Duodenal mucosa (tissue), 2 donors: ENCODE results near the gene USP28.

Experiments used
- H3K27ac ChIP-seq: one replicate; pipeline ENCODE4 v1.7.0; 2013; ENCODE audit warnings: low read depth, low read length
- H3K27me3 ChIP-seq, 2 donors: one replicate each; pipeline ENCODE4 v1.7.0; 2013; ENCODE audit warnings: low read length in 2 of 2, control low read depth in 1 of 2; ENCODE audit not compliant: insufficient read depth in 2 of 2, control insufficient read depth in 1 of 2
- H3K36me3 ChIP-seq, 2 donors: one replicate each; pipeline ENCODE4 v1.7.0; 2013; ENCODE audit warnings: low read length in 2 of 2, control low read depth in 1 of 2; ENCODE audit not compliant: insufficient read depth in 2 of 2, control insufficient read depth in 1 of 2
- H3K4me1 ChIP-seq, 2 donors: one replicate each; pipeline ENCODE4 v1.7.0; 2013; ENCODE audit warnings: low read length in 2 of 2, control low read depth in 1 of 2; ENCODE audit not compliant: insufficient read depth in 2 of 2, control insufficient read depth in 1 of 2
- H3K4me3 ChIP-seq, 2 donors: one replicate each; pipeline ENCODE4 v1.7.0; 2013; ENCODE audit warnings: low read length in 2 of 2, low read depth in 1 of 2
- H3K9ac ChIP-seq, 2 donors: one replicate each; pipeline ENCODE4 v1.7.0; 2013; ENCODE audit warnings: low read length in 2 of 2, low read depth in 1 of 2
- H3K9me3 ChIP-seq, 2 donors: one replicate each; pipeline ENCODE4 v1.7.0; 2013; ENCODE audit warnings: low read length in 2 of 2, control low read depth in 1 of 2; ENCODE audit not compliant: control insufficient read depth in 1 of 2

Gene USP28

DNA sequence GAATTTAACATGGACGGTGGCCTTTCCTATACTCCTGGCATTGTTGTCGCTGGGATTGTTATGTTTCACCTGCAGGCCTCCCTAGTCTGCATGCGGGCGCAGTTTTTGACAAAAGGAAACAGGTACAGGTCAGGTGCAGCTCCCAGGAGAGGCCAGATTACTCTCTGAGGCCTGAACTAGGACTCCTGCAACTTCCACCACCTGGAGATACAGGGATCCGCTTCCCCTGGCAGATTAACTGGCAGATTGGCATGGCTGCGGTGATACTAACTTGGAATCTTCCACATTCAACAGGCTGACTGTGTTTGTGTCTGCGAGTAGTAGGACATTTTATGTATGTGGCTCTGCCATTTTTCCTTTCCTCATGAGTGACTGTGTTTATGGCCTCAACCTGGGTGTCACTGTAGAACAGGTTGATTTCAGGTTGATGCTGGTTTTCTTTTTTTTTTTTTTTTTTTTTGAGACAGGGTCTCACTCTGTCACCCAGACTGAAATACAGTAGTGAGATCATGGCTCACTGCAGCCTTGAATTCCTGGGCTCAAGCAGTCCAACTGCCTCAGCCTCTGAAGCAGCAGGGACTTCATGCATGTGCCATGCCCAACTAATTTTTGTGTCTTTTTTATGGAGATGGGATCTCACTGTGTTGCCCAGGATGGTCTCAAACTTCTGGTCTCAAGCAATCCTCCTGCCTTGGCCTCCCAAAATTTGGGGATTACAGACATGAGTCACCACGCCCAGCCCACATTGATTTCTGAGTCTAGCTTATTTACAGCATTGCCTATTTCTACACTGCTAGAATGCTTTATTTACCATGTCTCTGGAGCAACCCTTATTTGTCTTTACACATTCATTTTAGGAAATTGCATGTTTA lies 1.7 kb upstream of the USP28 start:
- Histone ChIP-seq H3K27me3 (no peaks in the 10 kb centered on the region), H3K9ac (no peak overlapping the region), H3K4me1 (peaks cover 15 to 17% of the 10 kb centered on the region in 2 donors), H3K9me3 (no peaks in the 10 kb centered on the region), H3K36me3 (no peaks in the 10 kb centered on the region), H3K4me3 (peak overlapping the region in 1 of 2 donors; percentile 90), H3K27ac (no peak overlapping the region)

DNA sequence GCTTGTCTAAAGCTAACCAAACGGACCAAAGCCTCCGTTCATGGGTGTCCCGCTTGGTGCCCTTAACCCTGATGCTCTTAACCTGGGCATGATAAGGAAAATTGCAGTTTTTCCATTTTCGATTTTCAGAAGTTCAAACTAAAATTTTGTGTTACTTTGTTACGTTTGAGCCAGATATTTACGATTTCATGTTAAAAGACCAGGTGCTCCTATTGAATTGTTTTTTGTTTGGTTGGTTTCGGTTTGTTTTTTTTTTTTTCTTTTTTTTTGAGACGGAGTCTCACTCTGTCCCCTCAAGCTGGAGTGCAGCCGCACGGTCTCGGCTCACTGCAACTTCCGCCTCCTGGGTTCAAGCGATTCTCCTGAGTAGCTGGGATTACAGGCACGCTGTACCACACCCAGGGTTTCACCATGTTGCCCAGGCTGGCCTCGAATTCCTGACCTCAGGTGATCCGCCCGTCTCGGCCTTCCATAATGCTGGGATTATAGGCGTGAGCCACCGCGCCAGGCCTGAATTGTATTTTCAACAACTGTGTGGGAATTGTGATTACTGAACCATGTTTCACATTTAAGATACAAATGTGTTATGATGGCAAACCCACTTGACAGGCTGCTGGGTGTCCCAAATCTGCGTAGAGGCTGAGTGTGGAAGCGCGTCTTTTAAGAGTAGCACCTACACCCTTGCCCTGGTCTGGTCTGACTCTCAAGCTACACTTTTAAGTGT lies 864 bp upstream of the USP28 start:
- H3K4me1 ChIP-seq: peaks cover 15 to 17% of the 10 kb centered on the region in 2 donors
- no peaks in the 10 kb centered on the region for H3K9me3 ChIP-seq
- H3K27me3 ChIP-seq: no peaks in the 10 kb centered on the region
- H3K36me3 ChIP-seq: no peaks in the 10 kb centered on the region
- H3K27ac ChIP-seq: peak overlapping the region; percentile 92
- peak overlapping the region; percentile 86 to 89 for H3K9ac ChIP-seq
- H3K4me3 ChIP-seq: peak overlapping the region; percentile 90 to 95

- H3K27ac ChIP-seq: no peak overlapping the region
- no peaks in the 10 kb centered on the region for H3K36me3 ChIP-seq
- no peaks in the 10 kb centered on the region for H3K27me3 ChIP-seq
- peak overlapping the region; percentile 76 to 85 for H3K9ac ChIP-seq
- peaks cover 15 to 17% of the 10 kb centered on the region in 2 donors for H3K4me1 ChIP-seq
- peak overlapping the region; percentile 84 to 90 for H3K4me3 ChIP-seq
- no peaks in the 10 kb centered on the region for H3K9me3 ChIP-seq
These were observed 665 bp downstream of the USP28 start for GRCh38 chr11:113874581-113875233.

DNA sequence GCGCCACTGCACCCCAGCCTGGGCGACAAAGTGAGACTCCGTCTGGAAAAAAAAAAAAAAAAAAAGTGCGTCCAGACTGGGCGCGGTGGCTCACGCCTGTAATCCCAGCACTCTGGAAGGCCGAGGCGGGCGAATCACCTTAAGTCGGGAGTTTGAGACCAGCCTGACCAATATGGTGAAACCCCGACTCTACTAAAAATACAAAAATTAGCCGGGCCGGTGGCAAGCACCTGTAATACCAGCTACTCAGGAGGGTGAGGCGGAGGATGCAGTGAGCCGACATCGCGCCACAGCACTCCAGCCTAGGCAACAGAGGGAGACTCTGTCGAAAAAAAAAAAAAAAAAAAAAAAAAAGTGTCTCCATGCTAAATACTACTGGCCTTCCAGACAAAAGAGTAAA lies 1.3 kb downstream of the USP28 start:
- H3K27ac ChIP-seq: no peak overlapping the region
- no peaks in the 10 kb centered on the region for H3K27me3 ChIP-seq
- H3K9ac ChIP-seq: peak overlapping the region in 1 of 2 donors; percentile 76
- no peaks in the 10 kb centered on the region for H3K36me3 ChIP-seq
- peaks cover 15 to 17% of the 10 kb centered on the region in 2 donors for H3K4me1 ChIP-seq
- peak overlapping the region; percentile 84 to 90 for H3K4me3 ChIP-seq
- no peaks in the 10 kb centered on the region for H3K9me3 ChIP-seq

DNA sequence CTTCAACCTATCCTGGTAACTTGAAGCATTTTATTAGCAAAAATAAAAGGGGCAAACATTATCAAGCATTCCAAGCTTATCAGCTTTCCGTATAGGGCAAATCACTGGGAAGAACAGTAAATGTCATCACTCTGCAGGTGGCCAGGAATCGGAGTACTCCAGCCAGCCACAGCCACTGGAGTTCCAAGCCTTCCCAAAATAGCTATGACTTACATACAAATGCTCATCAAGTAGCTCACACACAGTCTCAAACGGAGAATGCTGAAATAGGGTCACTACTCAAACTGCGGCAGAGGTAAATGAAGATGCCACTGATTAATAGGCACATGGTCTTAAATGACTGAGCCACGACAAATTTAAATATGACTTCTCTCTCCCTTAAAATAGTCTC lies 2.1 kb downstream of the USP28 start:
- no peaks in the 10 kb centered on the region for H3K36me3 ChIP-seq
- H3K27ac ChIP-seq: no peak overlapping the region
- H3K9me3 ChIP-seq: no peaks in the 10 kb centered on the region
- peak overlapping the region in 1 of 2 donors; percentile 45 for H3K4me3 ChIP-seq
- H3K27me3 ChIP-seq: no peaks in the 10 kb centered on the region
- H3K9ac ChIP-seq: no peak overlapping the region
- peaks cover 15 to 17% of the 10 kb centered on the region in 2 donors for H3K4me1 ChIP-seq

DNA sequence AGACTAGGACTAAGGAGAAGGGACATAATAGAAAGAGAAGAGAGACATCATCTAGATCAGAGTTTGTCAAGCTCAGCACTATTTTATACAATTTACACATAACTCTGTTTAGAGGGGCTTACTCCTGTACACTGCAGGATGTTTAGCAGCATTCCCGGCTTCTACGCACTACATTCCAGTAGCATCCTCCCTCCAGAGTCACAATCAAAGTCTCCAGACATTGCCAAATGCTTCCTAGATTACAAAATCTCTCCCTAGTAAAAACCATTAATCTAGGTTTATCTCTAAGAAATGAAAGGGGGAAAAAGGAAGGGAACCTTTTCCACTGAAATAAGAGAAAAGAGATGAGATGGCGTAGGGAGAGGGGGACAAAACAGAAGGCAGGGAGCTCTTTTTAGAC lies 4.0 kb downstream of the USP28 start:
- Histone ChIP-seq H3K27me3 (no peaks in the 10 kb centered on the region), H3K36me3 (no peaks in the 10 kb centered on the region), H3K9ac (no peak overlapping the region), H3K4me1 (peaks cover 15% of the 10 kb centered on the region in 2 donors), H3K27ac (no peak overlapping the region), H3K9me3 (no peaks in the 10 kb centered on the region), H3K4me3 (no peak overlapping the region)

DNA sequence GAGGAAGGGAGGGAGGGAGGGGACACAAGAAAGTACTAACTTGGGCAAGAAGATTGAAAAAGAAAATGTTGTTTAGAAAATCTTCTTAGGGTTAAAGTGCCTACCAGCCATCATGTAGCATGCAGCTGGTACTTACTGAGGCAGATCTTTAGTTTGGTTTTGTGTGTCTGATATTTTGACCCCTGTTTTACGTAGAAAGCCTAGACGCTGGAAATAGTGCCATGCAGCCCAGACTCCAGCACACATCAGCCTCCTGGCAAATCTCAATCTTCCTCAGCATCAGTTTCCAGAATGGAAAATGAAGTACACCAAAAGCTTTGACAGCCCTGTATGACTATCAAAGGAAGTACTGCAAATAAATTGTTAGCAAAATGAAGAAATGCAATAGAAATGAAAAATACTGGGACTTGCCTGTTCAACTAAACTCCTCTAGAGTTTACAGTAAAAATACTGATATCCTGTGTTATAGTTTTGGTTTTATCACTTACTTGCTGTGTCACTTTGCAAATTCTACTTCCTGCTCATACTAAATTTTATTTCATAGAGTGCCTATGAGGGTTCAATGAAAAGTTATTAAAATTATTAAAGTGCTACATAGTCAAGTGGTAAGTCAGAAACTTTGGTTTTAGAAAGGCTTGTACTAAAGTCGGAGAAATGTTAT lies 7.4 kb downstream of the USP28 start:
- Histone ChIP-seq H3K36me3 (no peaks in the 10 kb centered on the region), H3K27ac (no peak overlapping the region), H3K4me3 (no peak overlapping the region), H3K4me1 (peaks cover 1 to 5% of the 10 kb centered on the region in 2 donors), H3K27me3 (no peaks in the 10 kb centered on the region), H3K9me3 (no peaks in the 10 kb centered on the region), H3K9ac (no peak overlapping the region)

- Histone ChIP-seq H3K4me1 (no peaks in the 10 kb centered on the region), H3K36me3 (no peaks in the 10 kb centered on the region), H3K27me3 (no peaks in the 10 kb centered on the region), H3K9me3 (no peaks in the 10 kb centered on the region), H3K4me3 (no peak overlapping the region), H3K9ac (no peak overlapping the region), H3K27ac (no peak overlapping the region)
These were observed 9.5 kb downstream of the USP28 start for GRCh38 chr11:113865873-113866272.

DNA sequence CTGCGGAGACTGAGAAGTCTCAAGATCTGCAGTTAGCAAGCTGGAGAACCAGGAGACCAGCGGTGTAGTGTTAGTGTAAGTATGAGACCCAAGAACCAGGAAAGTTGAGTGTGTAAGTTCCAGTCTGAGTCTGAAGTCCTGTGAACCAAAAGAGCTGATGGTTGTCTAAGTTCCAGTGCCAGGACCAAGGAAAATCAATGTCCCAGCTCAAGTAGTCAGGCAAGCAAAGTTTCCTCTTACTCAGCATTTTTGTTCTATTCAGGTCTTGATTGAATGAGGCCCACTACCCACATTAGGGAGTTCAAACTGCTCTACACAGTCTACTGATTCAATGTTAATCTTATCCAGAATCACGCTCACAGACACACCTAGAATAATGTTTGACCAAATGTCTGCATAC lies 11.0 kb downstream of the USP28 start:
- Histone ChIP-seq H3K9ac (no peak overlapping the region), H3K36me3 (no peaks in the 10 kb centered on the region), H3K9me3 (no peaks in the 10 kb centered on the region), H3K27ac (no peak overlapping the region), H3K4me1 (peaks cover 3 to 7% of the 10 kb centered on the region in 2 donors), H3K4me3 (no peak overlapping the region), H3K27me3 (no peaks in the 10 kb centered on the region)
